ENCODE results near the gene CNTN4. TPM values are rescaled to one million over a fixed set of nuclear protein-coding genes. Genes with fewer than 3 reads are reported as not detected.

Gene CNTN4
- total and polyA plus RNA-seq, 2 of the 8 experiments (the other 6 are each of a cell fraction or from before 2014, with no cell fraction given): 0.41 to 2.2 TPM

DNA sequence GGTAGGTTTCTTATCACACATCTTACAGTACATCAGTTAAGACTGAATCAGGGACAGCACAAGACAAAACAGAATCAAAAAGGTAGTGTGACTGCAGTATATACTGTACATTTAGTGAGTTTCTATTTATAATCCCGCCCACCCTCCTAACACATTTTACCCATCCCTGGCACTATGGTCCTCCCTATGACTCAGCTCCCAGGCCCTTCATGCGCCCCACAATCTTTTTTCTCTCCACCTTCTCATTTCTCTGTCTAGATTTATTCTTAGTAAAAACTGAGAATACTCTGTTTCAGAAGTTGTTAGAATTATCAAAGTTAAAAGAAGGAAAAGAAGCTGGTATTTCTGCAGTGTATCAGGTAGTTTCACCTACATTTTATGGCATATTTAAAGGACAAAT is 427.3 kb downstream of the CNTN4 start:
- ChIA-PET POLR2A (ENCODE audit: partially characterized antibody) (no interaction called here), CTCF (ENCODE audit: partially characterized antibody) (no interaction called here)
- Histone ChIP-seq H3K23me2 (ENCODE audit: low read depth, low read length) (no peaks in the 10 kb centered on the region), H4K5ac (ENCODE audit: insufficient read length, low read depth, low read length) (no peak overlapping the region), H2BK5ac (ENCODE audit: low read depth, low read length) (no peak overlapping the region), H2BK15ac (ENCODE audit: low read length) (no peak overlapping the region), H4K20me1 (replicated peaks in 1 of 2; ENCODE audit: control insufficient read depth in 1 of 2, insufficient read depth in 2 of 2, low read length in 2 of 2) (no peaks in the 10 kb centered on the region), H3K4me3 (ENCODE audit: extremely low read depth in 1 of 4, insufficient read depth in 2 of 4, low read depth in 3 of 4, low read length in 4 of 4) (no peak overlapping the region), H3K23ac (ENCODE audit: insufficient read length) (no peak overlapping the region), H3K9ac (replicated peaks in 1 of 4; ENCODE audit: extremely low read depth in 1 of 4, low read depth in 3 of 4, low read length in 3 of 4) (no peak overlapping the region), H2AFZ (ENCODE audit: low read length) (no peak overlapping the region), H3K56ac (replicated peaks; ENCODE audit: insufficient read length, low read depth, low read length) (no peak overlapping the region), H3K9me3 (ENCODE audit: insufficient read depth in 2 of 2, low read depth in 1 of 2, low read length in 1 of 2) (no peaks in the 10 kb centered on the region), H3K79me2 (ENCODE audit: control insufficient read depth in 1 of 2, insufficient read depth in 2 of 2, low read length in 2 of 2) (no peaks in the 10 kb centered on the region), H3K4me2 (ENCODE audit: insufficient read depth in 1 of 2, low read depth in 2 of 2, low read length in 2 of 2) (no peak overlapping the region), H4K91ac (replicated peaks; ENCODE audit: insufficient read length, low read length) (no peak overlapping the region), H3K79me1 (ENCODE audit: low read depth, low read length) (no peaks in the 10 kb centered on the region), H3K27ac (ENCODE audit: low read depth, low read length) (no peak overlapping the region), H3K4me1 (replicated peaks in 1 of 4; ENCODE audit: control insufficient read depth in 3 of 4, insufficient read depth in 4 of 4, low read length in 3 of 4) (no peaks in the 10 kb centered on the region), H3K27me3 (replicated peaks in 1 of 4; ENCODE audit: control insufficient read depth in 3 of 4, extremely low read depth in 1 of 4, insufficient read depth in 3 of 4, low read length in 3 of 4) (no peaks in the 10 kb centered on the region), H4K8ac (ENCODE audit: extremely low read depth, insufficient read depth, low read length) (no peak overlapping the region), H3K14ac (ENCODE audit: insufficient read length) (no peak overlapping the region), H3K18ac (ENCODE audit: extremely low read depth, low read length) (no peak overlapping the region), H3K4ac (replicated peaks; ENCODE audit: insufficient read length, low read depth, low read length) (no peak overlapping the region), H2AK5ac (ENCODE audit: low read depth, low read length) (no peak overlapping the region), H3K36me3 (ENCODE audit: control insufficient read depth in 2 of 4, insufficient read depth in 4 of 4, low read length in 3 of 4) (no peaks in the 10 kb centered on the region), H2BK20ac (ENCODE audit: low read length) (no peak overlapping the region), H2BK120ac (replicated peaks; ENCODE audit: low read depth, low read length) (no peak overlapping the region), H2BK12ac (ENCODE audit: low read depth, low read length) (no peak overlapping the region)
- WGBS, 2 experiments (ENCODE audit: extremely low coverage in 1 of 2, insufficient coverage in 1 of 2, insufficient read length in 1 of 2, insufficient replicate concordance in 2 of 2, low coverage in 1 of 2, low lambda C conversion rate in 2 of 2, missing lambda C conversion rate in 1 of 2): 94% methylated on average over 2 of the region's 2 CpGs; no CpG with 5 or more reads in 1 of the 2 experiments
- DNase-seq (ENCODE audit: low read depth in 1 of 2, low spot score in 2 of 2) (no peak), FAIRE-seq (no peak)
- TF ChIP-seq CBX8 (IDR thresholded peaks at IDR 0.05; ENCODE audit: borderline replicate concordance, low read depth, low read length) (no peak), HDAC2 (IDR thresholded peaks at IDR 0.05; ENCODE audit: borderline replicate concordance in 1 of 2, low read depth in 2 of 2, low read length in 2 of 2) (no peak), GTF2F1 (IDR thresholded peaks at IDR 0.05; ENCODE audit: borderline replicate concordance, low read depth, low read length) (no peak), RBBP5 (IDR thresholded peaks at IDR 0.05; ENCODE audit: borderline replicate concordance, low read depth, low read length) (no peak), TAF1 (IDR thresholded peaks at IDR 0.05; ENCODE audit: low read depth, low read length) (no peak)
